GM23338 (cell line): ENCODE measurements around the gene SKA1.

ENCODE experiments used
- CREB1 ChIP-seq: fragments of 250-450 bp; sonication (Bioruptor Pico); IDR thresholded peaks from 2 replicates; pipeline ENCODE4 v1.5.0; 2020; ENCODE audit warnings: low read depth, mild to moderate bottlenecking, moderate library complexity
- CTCF ChIP-seq, 2 experiments: fragments of 200-600 bp in 1 of 2; sonication (generic) in 1 of 2; conservative IDR thresholded peaks; 2 replicates each; pipeline versions ENCODE4 v1.5.1 to v1.6.1; 2016 to 2017; ENCODE audit warnings: antibody characterized with exemption in 2 of 2, low read depth in 2 of 2, mild to moderate bottlenecking in 2 of 2, moderate library complexity in 1 of 2
- ETS1 ChIP-seq: IDR thresholded peaks from 2 replicates; pipeline ENCODE4 v1.6.1; 2016; ENCODE audit warnings: antibody characterized with exemption
- EZH2 ChIP-seq: fragments of 200-600 bp; sonication (generic); IDR thresholded peaks from one replicate; pipeline ENCODE4 v1.8.0; 2017; ENCODE audit warnings: antibody characterized with exemption, mild to moderate bottlenecking, low read depth; ENCODE audit not compliant: unreplicated experiment
- JUNB ChIP-seq: IDR thresholded peaks from one replicate; pipeline ENCODE4 v1.6.1; 2016; ENCODE audit warnings: antibody characterized with exemption; ENCODE audit not compliant: unreplicated experiment
- POLR2AphosphoS5 ChIP-seq: IDR thresholded peaks from 2 replicates; pipeline ENCODE4 v1.6.1; 2016; ENCODE audit warnings: antibody characterized with exemption, low read depth
- REST ChIP-seq: IDR thresholded peaks from one replicate; pipeline ENCODE4 v1.6.1; 2018; ENCODE audit warnings: antibody characterized with exemption; ENCODE audit not compliant: unreplicated experiment
- STAT1 ChIP-seq: IDR thresholded peaks from one replicate; pipeline ENCODE4 v1.6.1; 2016; ENCODE audit warnings: antibody characterized with exemption; ENCODE audit not compliant: unreplicated experiment

GRCh38 chr18:50401888-50402287 is 27.0 kb downstream of the SKA1 start:
- TF ChIP-seq REST (no peak), POLR2AphosphoS5 (no peak), ETS1 (no peak), CTCF (conservative IDR thresholded peaks at IDR 0.05; ENCODE audit: low read depth in 2 of 2) (no peak), EZH2 (no peak), CREB1 (CRISPR knock-in tag) (no peak), JUNB (no peak), STAT1 (no peak)
